ENCODE data around the gene SLC18A3. TPM values are rescaled to one million over a fixed set of nuclear protein-coding genes. Genes with fewer than 3 reads are reported as not detected.

Gene SLC18A3
- total and polyA plus RNA-seq, 2 experiments from 2014 or later, result 0.16 TPM; not detected in 1

DNA sequence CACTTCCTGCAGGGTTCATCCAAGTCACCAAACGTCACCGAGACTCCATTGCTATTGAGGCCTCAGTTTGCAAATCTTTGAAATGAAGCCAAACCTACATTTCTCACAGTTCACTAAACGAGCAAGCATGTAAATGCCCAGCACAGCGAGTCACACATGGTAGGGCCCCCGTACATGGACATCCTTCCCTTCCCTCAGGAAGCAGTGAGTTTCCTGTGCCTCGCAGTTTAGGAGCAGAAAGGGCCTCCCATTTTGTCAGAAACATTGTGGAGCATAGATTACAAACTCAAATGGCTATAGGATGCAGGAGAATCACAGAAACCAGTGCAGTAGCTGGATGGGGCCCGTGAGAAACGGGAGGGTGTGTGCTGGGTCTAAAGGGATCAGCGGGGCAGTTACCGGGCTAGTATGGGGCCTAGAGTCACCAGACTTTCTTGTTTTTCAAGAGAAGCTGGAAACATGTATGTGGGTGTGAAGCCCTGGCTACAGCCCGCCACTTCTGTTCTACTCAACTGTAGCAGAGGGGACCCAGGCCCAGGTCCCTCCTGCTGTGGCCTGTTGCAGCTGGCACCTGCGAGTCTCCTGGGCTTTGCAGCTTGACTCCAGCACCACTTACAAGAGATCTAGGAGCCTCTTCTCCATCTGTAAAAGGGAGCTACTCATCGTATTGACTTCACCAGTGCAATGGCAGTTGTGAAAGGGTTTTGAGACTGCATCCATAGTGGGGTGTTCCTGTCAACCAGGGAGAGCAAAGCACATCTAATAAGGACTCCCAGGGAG is 14.2 kb upstream of the SLC18A3 start (continued):
- TF ChIP-seq EZH2 (IDR thresholded peaks at IDR 0.05; ENCODE audit: low read depth, unreplicated experiment), result no peak
- no peak for TF ChIP-seq EZH2phosphoT487 (IDR thresholded peaks at IDR 0.05; ENCODE audit: unreplicated experiment)
- TF ChIP-seq POLR2AphosphoS5 (IDR thresholded peaks at IDR 0.05; ENCODE audit: low read depth), result no peak
- TF ChIP-seq ZNF331 (CRISPR knock-in tag; IDR thresholded peaks at IDR 0.05; ENCODE audit: low read depth), result no peak
- no peak for TF ChIP-seq ZNF114 (CRISPR knock-in tag; IDR thresholded peaks at IDR 0.05)
- no peak for TF ChIP-seq REST (IDR thresholded peaks at IDR 0.05; ENCODE audit: unreplicated experiment)

- Histone ChIP-seq H3K4me1 (ENCODE audit: insufficient read depth) (no peaks in the 10 kb centered on the region; the same call in 1 of the 2 replicates), H3K27ac (ENCODE audit: low read depth) (no peak overlapping the region), H2AFZ (no peak overlapping the region), H3K79me2 (replicated peaks; ENCODE audit: insufficient read depth) (no peaks in the 10 kb centered on the region), H3K36me3 (ENCODE audit: insufficient read depth) (no peaks in the 10 kb centered on the region), H4K20me1 (replicated peaks; ENCODE audit: insufficient read depth) (no peaks in the 10 kb centered on the region), H3K9me2 (ENCODE audit: insufficient read depth) (no peaks in the 10 kb centered on the region), H3K27me3 (ENCODE audit: insufficient read depth) (no peaks in the 10 kb centered on the region), H3K4me3 (no peak overlapping the region), H3F3A (replicated peaks; ENCODE audit: low read depth) (no peaks in the 10 kb centered on the region), H3K4me2 (no peak overlapping the region)
- peaks cover 32% of the 10 kb centered on the region for H3K27me3 Mint-ChIP-seq (ENCODE audit: insufficient read depth, low read depth, poor library complexity)
- no peaks in the 10 kb centered on the region for H3K36me3 Mint-ChIP-seq (ENCODE audit: low read depth)
- no peak overlapping the region for H3K4me3 Mint-ChIP-seq
- ATAC-seq (peak; percentile 18; the same call in 2 of the 3 replicates), DNase-seq (ENCODE audit: low spot score) (no peak)
- H3K4me1 Mint-ChIP-seq, result peaks cover 13% of the 10 kb centered on the region
- H3K9me3 Mint-ChIP-seq, result no peaks in the 10 kb centered on the region
- H3K27ac Mint-ChIP-seq, result no peak overlapping the region
- TF ChIP-seq STAT1 (IDR thresholded peaks at IDR 0.05; ENCODE audit: unreplicated experiment) (no peak), ETS1 (IDR thresholded peaks at IDR 0.05) (no peak), ZNF331 (CRISPR knock-in tag; IDR thresholded peaks at IDR 0.05; ENCODE audit: low read depth) (no peak), POLR2AphosphoS5 (IDR thresholded peaks at IDR 0.05; ENCODE audit: low read depth) (no peak), ZNF462 (CRISPR knock-in tag; IDR thresholded peaks at IDR 0.05) (no peak), REST (IDR thresholded peaks at IDR 0.05; ENCODE audit: unreplicated experiment) (no peak), ZNF114 (CRISPR knock-in tag; IDR thresholded peaks at IDR 0.05) (no peak), EZH2phosphoT487 (IDR thresholded peaks at IDR 0.05; ENCODE audit: unreplicated experiment) (no peak)
Observed at GRCh38 chr10:49596493-49596809, 13.7 kb upstream of the SLC18A3 start.

Data from GM23338 (cell line).